Measurements from ENCODE around the gene MAP1A. TPM values are rescaled to one million over a fixed set of nuclear protein-coding genes. Genes with fewer than 3 reads are reported as not detected.

Gene MAP1A
- total and polyA plus RNA-seq, 2 of the 13 experiments (the other 11 are each of a cell fraction or from before 2014, with no cell fraction given), result 0.01 to 0.07 TPM

DNA sequence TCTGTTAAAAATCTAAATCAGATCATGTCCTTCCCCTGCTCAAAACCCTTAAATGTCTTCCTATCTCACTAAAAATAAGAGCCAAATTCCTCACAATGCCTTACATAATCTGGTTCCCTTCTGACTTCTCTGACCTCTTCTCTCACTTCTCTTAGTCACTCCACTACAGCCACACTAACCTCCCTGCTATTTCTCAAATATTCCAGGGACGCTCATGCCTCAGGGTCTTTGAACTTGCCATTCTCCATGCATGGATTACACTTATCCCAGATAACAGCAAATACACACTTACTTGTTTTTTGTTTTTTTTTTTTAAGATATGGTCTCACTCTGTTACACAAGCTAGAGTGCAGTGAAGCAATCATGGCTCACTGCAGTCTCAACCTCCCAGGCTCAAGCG, 33.0 kb upstream of the MAP1A start:
- Histone ChIP-seq H4K20me1 (ENCODE audit: insufficient read depth, low read length) (no peaks in the 10 kb centered on the region), H3K9ac (ENCODE audit: insufficient read depth, low read depth, low read length) (no peak overlapping the region), H3K79me2 (ENCODE audit: insufficient read depth, low read length) (no peaks in the 10 kb centered on the region), H3K36me3 (replicated peaks in 1 of 2; ENCODE audit: control insufficient read depth in 1 of 2, insufficient read depth in 2 of 2, low read length in 2 of 2) (peaks cover 2 to 14% of the 10 kb centered on the region in 2 experiments; a peak in 4 of 5 replicates), H3K4me1 (ENCODE audit: insufficient read depth, low read length) (no peaks in the 10 kb centered on the region), H3K4me2 (ENCODE audit: low read depth, low read length) (no peak overlapping the region), H2AFZ (ENCODE audit: low read length) (no peak overlapping the region), H3K27me3 (ENCODE audit: control insufficient read depth in 1 of 2, insufficient read depth in 2 of 2, low read length in 2 of 2) (no peaks in the 10 kb centered on the region), H3K27ac (ENCODE audit: extremely low read length, insufficient read depth, low read length) (no peak overlapping the region), H3K4me3 (replicated peaks in 1 of 3; ENCODE audit: insufficient read depth in 1 of 3, low read depth in 2 of 3, low read length in 3 of 3) (no peak overlapping the region), H3K9me3 (ENCODE audit: low read length) (no peaks in the 10 kb centered on the region)
- TF ChIP-seq SCMH1 (CRISPR knock-in tag; IDR thresholded peaks at IDR 0.05; ENCODE audit: borderline replicate concordance), result no peak
- ATAC-seq, result no peak
- no TSS peak for BruUV-seq (replicated peaks)
- CTCF ChIA-PET (ENCODE audit: low intra/inter-chr PET ratio, low total read pairs), result interaction anchor here (1.9 kb wide), 1 partner anchor 30 kb away, joined by 6 read pairs; no protein-coding TSS in a partner anchor
- in situ Hi-C loops (cut with HindIII; ENCODE audit: extremely low pct_ligation_motif_present, low pct_unique_long_range_greater_than_20kb) (no loop called here), intact Hi-C loops (cut with micrococcal nuclease; ENCODE audit: unreplicated experiment) (no loop called here)
- DNase-seq (ENCODE audit: low spot score), result no peak
- no peak for FAIRE-seq
- WGBS (ENCODE audit: low lambda C conversion rate), result 94% methylated on average over 2 of the region's 2 CpGs
- POLR2A ChIA-PET, result no interaction called here

DNA sequence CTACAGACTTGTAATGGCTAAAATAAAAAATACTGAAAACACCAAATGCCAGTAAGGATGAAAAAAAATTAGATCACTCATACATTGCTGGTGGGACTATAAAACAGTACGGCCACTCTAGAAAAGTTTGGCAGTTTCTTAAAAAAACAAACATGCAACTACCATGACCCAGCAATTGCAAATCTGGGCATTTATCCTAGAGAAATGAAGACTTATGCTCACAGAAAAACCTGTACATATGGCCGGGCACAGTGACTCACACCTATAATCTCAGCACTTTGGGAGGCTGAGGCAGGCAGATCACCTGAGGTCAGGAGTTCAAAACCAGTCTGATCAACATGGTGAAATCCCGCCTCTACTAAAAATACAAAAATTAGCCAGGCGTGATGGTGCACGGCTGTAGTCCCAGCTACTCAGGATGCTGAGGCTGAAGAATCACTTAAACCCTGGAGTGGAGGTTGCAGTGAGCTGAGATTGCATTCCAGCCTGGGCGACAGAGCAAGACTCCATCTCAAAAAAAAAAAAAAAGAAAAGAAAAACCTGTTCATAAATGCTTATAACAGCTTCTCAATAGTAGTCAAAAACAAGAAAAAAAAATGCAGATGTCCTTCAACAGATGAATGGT, 30.0 kb upstream of the MAP1A start:
- ATAC-seq, result no peak
- no peak overlapping the region for H3K27ac ChIP-seq (ENCODE audit: extremely low read length, insufficient read depth, low read length)
- FAIRE-seq, result no peak
- ChIA-PET POLR2A (no interaction called here), CTCF (ENCODE audit: low intra/inter-chr PET ratio, low total read pairs) (no interaction called here)
- H3K4me3 ChIP-seq (replicated peaks in 1 of 3; ENCODE audit: insufficient read depth in 1 of 3, low read depth in 2 of 3, low read length in 3 of 3), result no peak overlapping the region
- H3K79me2 ChIP-seq (ENCODE audit: insufficient read depth, low read length), result peaks cover 3% of the 10 kb centered on the region
- 91% methylated on average over 6 of the region's 6 CpGs for whole genome bisulfite sequencing (ENCODE audit: low lambda C conversion rate)
- peaks cover 10% of the 10 kb centered on the region for H3K4me1 ChIP-seq (ENCODE audit: insufficient read depth, low read length)
- no peak overlapping the region for H3K4me2 ChIP-seq (ENCODE audit: low read depth, low read length)
- in situ Hi-C loops (cut with HindIII; ENCODE audit: extremely low pct_ligation_motif_present, low pct_unique_long_range_greater_than_20kb) (no loop called here), intact Hi-C loops (cut with micrococcal nuclease; ENCODE audit: unreplicated experiment) (no loop called here)
- no peak for DNase-seq (ENCODE audit: low spot score)
- H3K9ac ChIP-seq (ENCODE audit: insufficient read depth, low read depth, low read length), result no peak overlapping the region
- H4K20me1 ChIP-seq (ENCODE audit: insufficient read depth, low read length), result no peaks in the 10 kb centered on the region
- no TSS peak for BruUV-seq (replicated peaks)
- peaks cover 0 to 8% of the 10 kb centered on the region in 2 experiments; a peak in 3 of 5 replicates for H3K36me3 ChIP-seq (replicated peaks in 1 of 2; ENCODE audit: control insufficient read depth in 1 of 2, insufficient read depth in 2 of 2, low read length in 2 of 2)
- no peaks in the 10 kb centered on the region for H3K9me3 ChIP-seq (ENCODE audit: low read length)
- no peak overlapping the region for H2AFZ ChIP-seq (ENCODE audit: low read length)
- H3K27me3 ChIP-seq (ENCODE audit: control insufficient read depth in 1 of 2, insufficient read depth in 2 of 2, low read length in 2 of 2), result no peaks in the 10 kb centered on the region
- TF ChIP-seq MED1 (CRISPR knock-in tag; IDR thresholded peaks at IDR 0.05), result no peak
- no peak for TF ChIP-seq FOXA3 (CRISPR knock-in tag; IDR thresholded peaks at IDR 0.05)
- no peak for TF ChIP-seq SETDB1 (CRISPR knock-in tag; IDR thresholded peaks at IDR 0.05; ENCODE audit: borderline replicate concordance)
- TF ChIP-seq BCL6 (CRISPR knock-in tag; IDR thresholded peaks at IDR 0.05), result no peak
- TF ChIP-seq EP300 (IDR thresholded peaks at IDR 0.05; ENCODE audit: low read depth in 2 of 2, low read length in 2 of 2), result no peak
- TF ChIP-seq EP300 (CRISPR knock-in tag; IDR thresholded peaks at IDR 0.05; ENCODE audit: borderline replicate concordance), result no peak
- TF ChIP-seq SRF (IDR thresholded peaks at IDR 0.05; ENCODE audit: low read depth, low read length), result no peak
- no peak for TF ChIP-seq SYNCRIP (IDR thresholded peaks at IDR 0.05; ENCODE audit: insufficient read depth, low read depth, low read length)
- TF ChIP-seq NR1H2 (CRISPR knock-in tag; IDR thresholded peaks at IDR 0.05; ENCODE audit: borderline replicate concordance, low read depth), result no peak
- TF ChIP-seq ZNF562 (CRISPR knock-in tag; IDR thresholded peaks at IDR 0.05; ENCODE audit: borderline replicate concordance), result no peak
- no peak for TF ChIP-seq CENPT (CRISPR knock-in tag; IDR thresholded peaks at IDR 0.05; ENCODE audit: low read depth)
- TF ChIP-seq KDM1A (CRISPR knock-in tag; IDR thresholded peaks at IDR 0.05), result no peak
- no peak for TF ChIP-seq ZNF782 (CRISPR knock-in tag; IDR thresholded peaks at IDR 0.05; ENCODE audit: borderline replicate concordance)
- no peak for TF ChIP-seq ZSCAN12 (CRISPR knock-in tag; IDR thresholded peaks at IDR 0.05)

Measured in HepG2 (cell line).